Measurements from ENCODE around the gene HES2. TPM values are rescaled to one million over a fixed set of nuclear protein-coding genes. Genes with fewer than 3 reads are reported as not detected.
"Not testable (repeated sequence)": the region's sequence is repeated elsewhere in the genome, so short reads cannot be mapped to it uniquely, and the experiment has no call there.

Gene HES2
- total RNA-seq, 1 donor from 2014 or later, result 1.1 TPM

DNA sequence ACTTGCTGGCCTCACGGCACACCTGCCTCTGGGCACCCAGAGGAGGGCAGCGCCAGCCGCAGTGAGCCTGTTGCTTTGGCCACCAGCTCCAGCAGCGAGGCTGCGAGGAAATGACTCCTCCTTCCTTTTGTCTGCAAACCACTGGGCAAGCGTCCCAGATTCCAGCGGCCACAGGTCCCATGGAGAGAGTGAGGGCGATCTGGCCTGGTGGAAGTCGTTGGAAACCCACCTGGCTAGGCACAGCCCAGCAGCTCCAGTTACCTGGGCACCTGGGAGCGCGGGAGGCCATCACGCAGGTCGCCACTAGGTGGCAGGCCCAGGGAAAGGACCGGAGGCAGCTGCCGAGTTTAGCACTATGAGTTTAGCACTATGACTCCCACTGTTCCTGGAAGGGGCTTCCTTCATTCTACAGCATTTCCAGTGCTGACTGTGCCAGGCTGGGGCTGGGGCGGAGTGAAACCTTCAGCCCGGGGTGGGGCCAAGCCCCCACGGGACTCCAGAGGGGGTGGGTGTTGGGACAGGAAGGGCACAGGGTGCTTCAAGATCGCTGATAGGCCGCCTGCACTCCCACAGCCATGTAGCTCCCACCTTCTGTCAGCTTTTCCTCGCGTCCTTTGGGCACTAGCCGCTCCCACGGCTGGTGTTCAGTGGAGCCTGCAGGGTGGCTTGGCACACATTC, 3.7 kb upstream of the HES2 start:
- intact Hi-C loops (cut with micrococcal nuclease), result loop anchor here (1.0 kb wide), 4 partner anchors 15 to 67 kb away; no protein-coding TSS in a partner anchor

DNA sequence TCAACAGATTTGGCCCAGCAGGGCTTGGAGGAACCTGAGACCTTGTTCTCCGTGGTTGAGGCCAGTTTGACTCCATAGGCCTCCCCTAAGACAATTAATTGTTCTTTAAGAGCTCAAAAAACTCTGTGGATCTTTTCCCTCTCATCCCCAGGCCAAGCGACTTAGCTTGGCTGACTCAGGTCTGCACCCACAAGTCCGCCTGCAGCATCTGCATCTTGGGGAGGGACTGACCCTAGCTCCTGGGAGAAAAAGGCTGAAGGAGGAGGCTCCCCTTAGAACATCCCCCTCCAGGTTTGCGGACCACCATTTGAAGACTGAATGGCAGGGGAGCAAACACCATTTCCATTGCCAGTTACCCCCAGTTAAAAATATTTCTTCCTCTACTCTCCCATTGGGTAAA, 1.5 kb upstream of the HES2 start:
- intact Hi-C loops (cut with micrococcal nuclease), result loop anchor here (2.0 kb wide), 1 partner anchor 28 kb away; the partner anchor contains the start of gene ACOT7

DNA sequence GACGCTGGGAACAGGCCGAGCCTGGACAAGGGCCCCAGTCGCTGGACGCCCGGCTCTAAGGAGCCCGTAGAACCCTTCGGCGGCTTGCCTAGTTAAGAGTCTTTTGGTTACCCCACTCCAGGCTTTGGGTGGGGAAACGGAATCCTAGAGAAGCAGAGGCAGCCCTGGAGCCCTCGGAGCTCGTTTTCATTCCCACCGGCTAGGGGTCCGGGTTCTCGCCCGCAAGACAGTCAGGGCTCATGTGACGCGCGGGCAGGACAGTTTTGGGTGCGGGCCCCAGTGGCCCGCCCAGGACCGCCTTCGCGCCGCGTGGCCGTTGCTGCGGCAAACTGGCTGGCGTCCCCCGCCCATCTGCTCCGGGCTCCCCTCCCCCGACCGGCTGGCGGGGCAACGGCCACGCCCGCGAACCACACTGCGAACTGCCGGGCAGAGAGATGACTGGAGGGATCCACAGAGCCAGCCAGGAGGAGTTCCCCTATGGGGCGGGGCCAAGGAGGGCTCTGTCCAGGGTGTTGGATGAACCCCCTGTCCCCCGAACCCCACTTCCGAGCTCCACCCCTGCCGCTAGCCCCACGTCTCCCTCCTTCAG, 829 bp upstream of the HES2 start:
- intact Hi-C loops (cut with micrococcal nuclease), result loop anchor here (2.0 kb wide), 1 partner anchor 28 kb away; the partner anchor contains the start of gene ACOT7

DNA sequence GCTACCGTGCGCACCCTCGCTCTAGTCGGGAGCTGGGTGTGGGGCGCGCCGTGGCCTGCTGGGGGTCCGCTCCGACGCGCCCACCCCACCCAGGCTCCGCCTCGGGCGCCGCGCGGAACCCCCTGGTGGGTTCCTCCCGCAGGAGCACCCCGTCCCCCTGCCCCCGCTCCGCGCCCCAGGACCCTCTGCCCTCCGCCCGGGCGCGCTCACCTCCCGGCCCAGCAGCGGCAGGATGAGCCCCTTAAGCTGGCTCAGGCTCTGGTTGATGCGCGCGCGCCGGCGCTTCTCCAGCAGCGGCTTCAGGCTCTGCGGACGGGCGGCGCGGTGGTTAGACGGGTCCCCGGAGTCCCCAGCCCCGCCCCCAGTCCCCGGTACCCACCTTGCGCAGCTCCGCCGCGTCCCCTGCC, 319 bp downstream of the HES2 start:
- intact Hi-C loops (cut with micrococcal nuclease), result loop anchor here (1.0 kb wide), 2 partner anchors 21 to 41 kb away; no protein-coding TSS in a partner anchor

DNA sequence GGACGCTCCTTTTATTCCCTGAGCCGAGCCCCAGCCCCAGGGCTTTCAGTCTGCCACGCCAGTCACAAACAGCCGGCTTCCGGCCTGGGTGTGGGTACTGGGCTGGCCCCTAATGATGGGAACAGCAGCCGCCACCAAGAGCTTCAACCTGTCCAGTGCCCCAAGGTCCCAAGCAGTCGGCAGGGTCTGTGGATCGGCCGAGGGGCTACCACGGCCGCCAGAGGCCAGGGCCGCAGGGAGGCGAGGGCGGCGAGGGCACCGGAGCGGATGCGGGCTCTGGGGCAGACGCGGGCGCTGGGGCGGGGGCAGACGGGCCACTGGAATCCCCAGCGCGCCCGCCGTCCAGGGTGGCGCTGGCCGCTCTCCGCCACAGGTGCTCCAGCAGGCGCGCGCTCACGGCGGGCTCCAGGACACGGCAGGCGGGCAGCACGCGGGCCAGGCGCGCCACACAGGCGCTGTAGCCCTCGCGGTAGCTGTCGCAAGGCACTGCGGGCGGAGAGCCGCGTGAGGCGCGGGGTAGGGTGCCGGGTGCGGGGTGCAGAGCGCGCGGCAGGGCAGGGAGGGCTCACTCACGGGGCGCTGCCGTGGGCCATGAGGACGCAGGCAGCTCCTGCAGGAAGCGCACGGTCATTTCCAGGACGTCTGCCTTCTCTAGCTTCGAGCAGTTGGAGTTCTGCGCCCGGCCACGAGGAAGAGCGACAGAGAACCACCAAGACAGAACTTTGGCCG, 887 bp downstream of the HES2 start:
- intact Hi-C loops (cut with micrococcal nuclease), result loop anchor here (1.0 kb wide), 2 partner anchors 21 to 41 kb away; no protein-coding TSS in a partner anchor

DNA sequence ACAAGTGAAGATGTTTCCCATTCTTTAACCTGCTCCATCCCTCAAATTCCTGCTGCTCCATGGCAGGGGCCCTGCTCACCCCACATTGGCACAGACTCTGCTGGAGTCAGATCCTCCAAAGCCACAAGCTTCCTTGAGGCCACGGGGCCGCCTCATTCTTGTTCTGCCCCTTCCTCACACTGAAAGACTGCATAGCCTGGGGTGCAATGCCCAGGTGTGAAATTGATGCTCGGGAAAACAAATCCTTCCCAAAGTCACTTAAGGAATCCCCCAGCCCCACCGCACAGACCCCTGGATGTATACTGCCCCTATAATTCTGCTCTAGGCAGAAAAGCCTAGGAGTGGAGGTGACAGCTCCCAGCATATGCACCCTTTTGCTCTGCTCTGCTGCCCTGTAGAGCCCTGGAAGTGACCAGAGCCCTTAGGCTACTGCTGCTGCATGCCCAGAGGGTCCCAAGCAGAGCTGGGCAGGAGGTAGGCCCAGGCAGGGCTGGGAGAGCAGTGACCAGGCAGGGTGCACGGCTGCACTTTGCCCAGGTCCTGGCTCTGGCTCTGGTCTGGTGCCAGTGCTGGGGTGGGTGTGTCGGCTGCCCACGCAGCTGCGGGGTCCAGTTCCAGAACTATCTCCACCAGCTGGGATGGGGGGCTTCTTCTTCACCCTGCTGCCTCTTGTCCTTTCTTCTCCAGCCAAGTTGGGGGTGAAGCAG, 1.6 kb downstream of the HES2 start:
- intact Hi-C loops (cut with micrococcal nuclease), result no loop called here

DNA sequence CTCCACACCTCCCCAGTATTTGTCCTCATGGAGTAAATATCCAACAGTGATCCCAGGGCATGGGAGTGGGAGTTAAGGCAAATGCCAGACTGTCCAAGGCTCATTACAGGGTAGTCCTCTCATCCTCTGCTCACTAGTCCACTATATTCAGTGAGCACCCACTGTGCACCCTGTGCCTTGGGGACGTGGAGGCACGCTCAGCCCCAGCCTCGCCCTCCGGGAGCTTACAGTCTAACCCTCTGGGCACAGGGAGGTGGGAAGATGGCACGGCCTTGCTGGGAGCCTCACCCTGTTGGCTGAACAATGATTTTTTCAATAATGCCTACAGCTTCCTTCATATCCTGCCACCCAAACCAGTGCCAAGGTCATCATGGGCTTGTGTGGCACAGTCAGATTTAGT, 2.8 kb downstream of the HES2 start:
- intact Hi-C loops (cut with micrococcal nuclease), result no loop called here

DNA sequence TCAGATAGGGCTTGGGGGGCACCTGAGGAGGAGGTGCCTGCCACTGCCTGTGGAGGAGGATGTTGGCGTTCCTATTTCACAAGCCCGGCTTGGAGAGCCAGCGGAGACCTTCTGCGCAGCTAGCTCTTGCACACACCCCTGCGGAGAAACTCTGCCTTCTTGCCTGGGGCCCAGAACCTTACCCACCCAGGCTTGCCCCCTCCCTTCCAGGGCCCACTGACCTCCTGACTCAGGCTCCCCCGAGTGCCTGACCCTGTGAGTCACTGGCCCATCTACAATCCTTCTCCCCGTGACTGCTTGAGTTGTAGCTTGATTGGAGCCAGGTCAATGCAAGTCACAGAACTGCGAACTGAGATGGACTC, 3.4 kb downstream of the HES2 start:
- intact Hi-C loops (cut with micrococcal nuclease), result no loop called here

DNA sequence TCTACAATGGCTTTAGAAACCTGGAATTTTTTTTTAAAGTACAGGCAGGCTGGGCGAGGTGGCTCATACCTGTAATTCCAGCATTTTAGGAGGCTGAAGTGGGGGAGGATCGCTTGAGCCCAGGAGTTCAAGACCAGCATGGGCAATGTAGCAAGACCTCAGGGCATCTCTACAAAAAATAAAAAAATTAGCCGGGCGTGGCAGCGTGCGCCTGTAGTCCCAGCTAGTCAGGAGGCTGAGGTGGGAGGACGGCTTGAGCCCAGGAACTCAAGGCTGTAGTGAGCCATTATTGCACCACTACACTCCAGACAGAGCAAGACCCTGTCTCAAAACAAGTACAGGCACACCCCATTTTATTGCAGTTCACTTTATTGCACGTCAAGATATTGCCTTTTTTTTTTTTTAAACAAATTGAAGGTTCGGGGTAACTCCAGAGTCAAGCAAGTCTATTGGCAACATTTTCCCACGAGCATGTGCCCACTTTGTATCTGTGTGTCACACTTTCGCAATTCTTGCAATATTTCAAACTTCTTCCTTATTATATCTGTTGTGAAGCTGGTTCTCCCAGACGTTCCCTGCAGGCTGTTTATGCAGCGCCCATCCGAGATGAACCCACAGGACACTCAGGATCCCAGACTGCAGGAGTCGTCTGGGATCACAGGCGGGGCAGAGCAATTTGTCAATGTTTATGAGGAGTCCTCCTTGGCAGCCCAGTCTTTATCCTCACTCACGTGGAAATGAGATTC, 4.7 kb downstream of the HES2 start:
- intact Hi-C loops (cut with micrococcal nuclease), result no loop called here

DNA sequence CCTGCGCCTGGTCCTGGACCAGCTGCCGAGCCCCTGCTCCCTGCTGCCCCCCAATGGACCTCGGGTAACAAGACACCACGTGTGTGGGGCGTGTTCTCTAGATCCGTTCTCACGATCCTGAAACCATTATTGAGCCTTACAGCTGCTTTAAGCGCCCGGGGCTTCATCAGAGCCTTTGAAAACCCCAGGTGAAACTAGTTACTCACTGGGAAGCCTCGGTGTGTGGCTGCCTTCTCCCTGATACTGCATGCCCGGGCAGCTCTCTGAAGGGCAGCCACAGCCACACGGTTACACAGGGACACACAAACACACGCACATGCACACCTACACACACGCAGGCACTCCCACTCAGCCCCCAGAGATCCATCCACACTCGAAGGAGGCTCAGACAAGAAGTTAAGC, 5.3 kb downstream of the HES2 start:
- intact Hi-C loops (cut with micrococcal nuclease), result no loop called here

DNA sequence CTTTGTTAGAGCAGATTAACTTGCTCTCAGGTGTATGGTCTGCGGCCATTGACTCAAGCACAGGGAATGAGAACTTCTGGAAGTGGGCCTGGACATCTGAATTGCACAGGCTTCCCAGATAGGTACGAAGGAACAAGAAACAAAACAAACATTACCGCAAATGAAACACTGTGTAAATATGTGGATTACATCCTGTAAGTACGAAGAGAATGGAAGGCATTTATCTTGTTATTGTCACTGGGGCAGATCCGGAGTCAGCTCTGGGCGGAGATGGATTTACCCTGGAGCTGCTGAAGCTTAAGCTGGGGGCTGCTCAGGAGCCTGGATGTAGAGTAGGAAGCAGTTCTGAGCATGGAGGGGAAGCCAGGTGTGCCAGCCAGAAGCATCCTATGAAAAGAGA, 6.8 kb downstream of the HES2 start:
- intact Hi-C loops (cut with micrococcal nuclease), result no loop called here

DNA sequence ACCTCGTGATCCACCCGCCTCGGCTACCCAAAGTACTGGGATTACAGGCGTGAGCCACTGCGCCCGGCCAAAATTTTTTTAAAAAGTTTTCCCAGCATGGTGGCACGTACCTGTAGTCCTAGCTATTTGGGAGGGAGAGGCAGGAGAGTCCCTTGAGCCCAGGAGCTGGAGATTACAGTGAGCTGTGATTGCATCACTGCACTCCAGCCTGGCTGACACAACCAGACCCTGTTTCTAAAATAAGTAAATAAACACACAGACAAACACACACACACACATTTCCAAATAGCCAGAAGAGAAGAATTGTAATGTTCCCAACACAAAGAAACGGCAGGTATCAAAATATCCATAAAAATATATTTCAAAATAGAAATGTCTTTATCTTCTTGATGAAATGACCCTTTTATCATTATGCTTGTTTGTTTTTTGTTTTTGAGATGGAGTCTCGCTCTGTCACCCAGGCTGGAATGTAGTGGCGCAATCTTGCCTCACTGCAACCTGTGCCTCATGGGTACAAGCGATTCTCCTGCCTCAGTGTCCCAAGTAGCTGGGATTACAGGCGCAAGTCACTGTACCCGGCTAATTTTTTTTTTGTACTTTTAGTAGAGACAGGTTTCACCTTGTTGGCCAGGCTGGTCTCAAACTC, 9.3 kb downstream of the HES2 start:
- intact Hi-C loops (cut with micrococcal nuclease), result no loop called here

DNA sequence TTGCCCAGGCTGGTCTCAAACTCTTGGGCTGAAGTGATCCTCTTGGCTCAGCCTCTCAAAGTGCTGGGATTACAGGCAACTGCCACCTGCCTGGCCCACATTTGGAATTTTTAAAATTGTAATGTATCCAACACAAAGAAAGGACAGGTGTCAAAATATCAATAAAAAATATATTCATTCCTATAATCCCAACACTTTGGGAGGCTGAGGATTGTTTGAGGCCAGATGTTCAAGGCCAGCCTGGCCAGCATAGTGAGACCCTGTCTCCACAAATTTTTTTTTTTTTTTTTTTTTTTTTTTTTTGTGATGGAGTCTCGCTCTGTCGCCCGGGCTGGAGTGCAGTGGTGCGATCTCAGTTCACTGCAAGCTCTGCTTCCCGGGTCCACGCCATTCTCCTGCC, 10.0 kb downstream of the HES2 start:
- intact Hi-C loops (cut with micrococcal nuclease), result no loop called here

DNA sequence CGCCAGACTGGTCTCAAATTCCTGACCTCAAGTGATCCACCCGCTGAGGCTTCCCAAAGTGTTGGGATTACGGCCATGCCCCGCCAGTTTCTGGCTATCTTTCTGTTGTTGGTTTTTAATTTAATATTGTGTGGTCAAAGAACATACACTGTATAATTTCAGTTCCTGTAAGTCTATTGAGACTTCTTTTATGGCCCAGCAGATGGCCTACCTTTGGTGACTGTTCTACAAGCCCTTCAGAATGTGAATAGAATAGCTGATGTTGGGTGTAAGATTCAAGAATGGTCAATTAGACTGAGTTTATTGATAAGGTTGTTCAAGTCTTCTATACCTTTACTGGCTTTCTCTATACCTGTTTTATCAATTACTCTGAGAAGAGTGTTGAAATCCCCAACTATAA, 10.7 kb downstream of the HES2 start:
- intact Hi-C loops (cut with micrococcal nuclease), result no loop called here

DNA sequence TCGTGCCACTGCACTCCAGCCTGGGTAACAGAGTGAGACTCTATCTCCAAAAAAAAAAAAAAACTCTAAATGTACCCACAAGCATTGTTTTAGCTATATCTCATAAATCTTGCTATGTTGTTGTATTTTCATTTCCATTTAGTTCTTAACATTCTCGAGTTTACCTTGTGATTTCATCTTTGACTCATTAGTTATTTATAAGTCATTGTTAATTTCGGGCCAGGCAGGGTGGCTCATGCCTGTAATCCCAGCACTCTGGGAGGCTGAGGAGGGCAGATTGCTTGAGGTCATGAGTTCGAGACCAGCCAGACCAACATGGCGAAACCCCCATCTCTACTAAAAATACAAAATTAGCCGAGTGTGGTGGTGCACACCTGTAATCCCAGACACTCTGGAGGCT, 11.7 kb downstream of the HES2 start:
- intact Hi-C loops (cut with micrococcal nuclease), result no loop called here

DNA sequence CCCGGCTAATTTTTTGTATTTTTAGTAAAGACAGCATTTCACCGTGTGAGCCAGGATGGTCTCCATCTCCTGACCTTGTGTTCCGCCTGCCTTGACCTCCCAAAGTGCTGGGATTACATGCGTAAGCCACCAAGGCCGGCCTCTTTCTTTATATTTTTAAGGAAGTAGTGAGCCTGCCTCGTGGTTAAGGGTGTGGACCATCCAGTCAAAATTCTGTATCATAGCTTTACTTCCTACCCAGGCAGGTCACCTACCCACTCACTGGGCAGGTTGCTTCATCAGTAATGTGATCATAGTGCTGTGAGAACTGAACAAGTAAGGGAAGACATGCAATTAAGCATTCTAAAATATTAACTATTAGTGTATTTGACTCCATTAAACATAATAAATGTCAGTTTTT, 18.0 kb downstream of the HES2 start:
- intact Hi-C loops (cut with micrococcal nuclease), result no loop called here

DNA sequence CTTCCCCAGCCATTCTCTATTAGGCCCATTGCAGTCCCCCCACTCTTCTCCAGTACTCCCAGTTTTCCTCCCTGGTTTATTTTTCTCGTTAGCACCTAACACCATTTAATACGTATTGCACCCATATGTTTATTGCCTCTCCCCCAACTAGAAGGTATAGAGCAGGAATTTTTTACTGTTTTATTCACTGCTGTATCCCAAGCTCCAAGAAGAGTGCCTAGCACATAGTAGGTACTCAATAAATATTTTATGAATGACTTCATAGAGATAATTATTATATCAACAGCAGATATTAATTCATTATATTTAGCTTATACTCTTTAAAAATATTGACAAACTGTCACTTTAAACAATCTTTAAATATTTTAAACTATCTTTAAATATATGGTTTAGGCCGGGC, 20.4 kb downstream of the HES2 start:
- intact Hi-C loops (cut with micrococcal nuclease), result no loop called here

DNA sequence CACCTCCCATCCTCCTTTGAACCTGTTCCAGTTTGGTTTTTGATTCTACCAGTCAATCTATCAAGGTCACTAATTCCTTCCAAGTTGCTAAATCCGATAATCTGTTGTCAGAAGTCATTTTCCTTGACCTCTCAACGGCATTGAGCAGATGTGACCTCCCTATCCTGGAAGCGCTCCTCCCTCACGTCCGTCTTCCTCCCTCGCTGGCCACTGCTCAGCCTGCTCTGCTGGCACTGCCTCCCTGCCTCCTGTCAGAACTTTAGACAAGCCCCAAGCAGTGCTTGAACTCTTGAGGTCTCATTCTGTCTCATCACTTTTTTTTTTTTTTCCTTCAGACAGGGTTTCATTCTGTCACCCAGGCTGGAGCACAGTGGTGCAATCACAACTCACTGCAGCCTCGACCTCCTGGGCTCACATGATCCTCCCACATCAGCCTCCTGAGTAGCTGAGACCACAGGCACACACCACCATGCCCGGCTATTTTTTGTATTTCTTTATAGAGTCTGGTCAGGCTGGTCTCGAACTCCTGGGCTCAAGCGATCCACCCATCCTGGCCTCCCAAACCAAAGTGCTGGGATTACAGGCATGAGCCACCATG, 21.8 kb downstream of the HES2 start:
- intact Hi-C loops (cut with micrococcal nuclease), result no loop called here

DNA sequence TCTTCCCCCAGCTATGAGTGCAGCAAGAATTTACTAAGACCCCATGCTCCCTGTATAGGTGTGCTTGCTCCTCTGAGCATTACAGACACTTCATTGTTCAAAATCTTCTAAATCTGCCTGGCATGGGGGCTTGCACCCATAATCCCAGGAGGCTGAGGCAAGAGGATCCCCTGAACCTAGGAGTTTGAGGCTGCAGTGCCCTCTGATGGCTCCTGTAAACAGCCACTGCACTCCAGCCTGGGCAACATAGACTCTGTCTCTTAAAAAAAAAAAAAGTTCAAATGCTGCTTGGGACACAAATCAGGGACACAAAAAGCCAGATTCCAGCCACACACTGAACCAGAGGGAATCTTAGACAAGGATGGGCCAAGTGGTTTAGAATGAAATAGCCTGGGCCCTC, 22.7 kb downstream of the HES2 start:
- intact Hi-C loops (cut with micrococcal nuclease), result no loop called here

DNA sequence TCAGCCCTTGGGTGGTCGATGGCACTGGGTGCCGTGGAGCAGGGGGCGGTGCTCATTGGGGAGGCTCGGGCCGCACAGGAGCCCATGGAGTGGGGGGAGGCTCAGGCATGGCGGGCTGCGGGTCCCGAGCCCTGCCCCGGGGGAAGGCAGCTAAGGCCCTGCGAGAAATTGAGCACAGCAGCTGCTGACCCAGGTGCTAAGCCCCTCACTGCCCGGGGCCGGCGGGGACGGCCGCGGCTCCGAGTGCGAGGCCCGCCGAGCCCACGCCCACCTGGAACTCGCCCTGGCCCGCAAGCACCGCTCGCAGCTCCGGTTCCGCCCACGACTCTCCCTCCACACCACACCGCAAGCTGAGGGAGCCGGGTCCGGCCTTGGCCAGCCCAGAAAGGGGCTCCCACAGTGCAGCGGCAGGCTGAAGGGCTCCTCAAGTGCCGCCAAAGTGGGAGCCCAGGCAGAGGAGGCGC, 23.9 kb downstream of the HES2 start:
- intact Hi-C loops (cut with micrococcal nuclease), result not testable (repeated sequence)
